Neural cell (in vitro differentiated cells): ENCODE measurements around the gene MYCBPAP. TPM values are rescaled to one million over a fixed set of nuclear protein-coding genes. Genes with fewer than 3 reads are reported as not detected.

Experiments used
- H2AFZ ChIP-seq: fragments of 200-600, 300-800 bp; sonication (generic), shearing (Covaris generic); 2 replicates; pipeline ENCODE4 v1.6.0; 2014; ENCODE audit warnings: low read depth, mild to moderate bottlenecking, antibody characterized with exemption, low read length, moderate library complexity
- H3F3A ChIP-seq: fragments of 200-600 bp; shearing (Covaris generic); 2 replicates; pipeline ENCODE4 v1.6.1; 2016; ENCODE audit warnings: mild to moderate bottlenecking, moderate library complexity, mixed read lengths, antibody characterized with exemption, low read length; ENCODE audit not compliant: insufficient read depth, poor library complexity, severe bottlenecking
- H3K27ac ChIP-seq: fragments of 200-600, 300-800 bp; sonication (generic), shearing (Covaris generic); 2 replicates; pipeline ENCODE4 v1.5.1; 2014; ENCODE audit warnings: mild to moderate bottlenecking, low read length, moderate library complexity
- H3K27me3 ChIP-seq: fragments of 300-800, 200-600 bp; sonication (generic), shearing (Covaris generic); 2 replicates; pipeline ENCODE4 v1.6.0; 2014; ENCODE audit warnings: mild to moderate bottlenecking, low read depth, low read length, moderate library complexity; ENCODE audit not compliant: insufficient read depth
- H3K36me3 ChIP-seq: fragments of 300-800, 200-600 bp; sonication (generic), shearing (Covaris generic); 2 replicates; pipeline ENCODE4 v1.5.1; 2014; ENCODE audit warnings: mild to moderate bottlenecking, antibody characterized with exemption, low read length, moderate library complexity; ENCODE audit not compliant: insufficient read depth
- H3K4me2 ChIP-seq: fragments of 300-800, 200-600 bp; sonication (generic), shearing (Covaris generic); 2 replicates; pipeline ENCODE4 v1.6.0; 2014; ENCODE audit warnings: mild to moderate bottlenecking, low read length
- H3K4me3 ChIP-seq: fragments of 300-800, 200-600 bp; sonication (generic), shearing (Covaris generic); 2 replicates; pipeline ENCODE4 v1.5.1; 2014; ENCODE audit warnings: mild to moderate bottlenecking, low read length, moderate library complexity
- H3K79me2 ChIP-seq: fragments of 200-600 bp; shearing (Covaris generic); replicated peaks from 2 replicates; pipeline ENCODE4 v1.6.0; 2014; ENCODE audit warnings: mild to moderate bottlenecking, low read length, moderate library complexity; ENCODE audit not compliant: insufficient read depth
- H3K9ac ChIP-seq: fragments of 300-800, 200-600 bp; sonication (generic), shearing (Covaris generic); 2 replicates; pipeline ENCODE4 v1.6.1; 2016; ENCODE audit warnings: mild to moderate bottlenecking, low read length, mixed read lengths
- H3K9me2 ChIP-seq: fragments of 200-600 bp; shearing (Covaris generic); 2 replicates; pipeline ENCODE4 v1.6.1; 2016; ENCODE audit warnings: mild to moderate bottlenecking, low read length, mixed read lengths; ENCODE audit not compliant: insufficient read depth
- H3K9me3 ChIP-seq: fragments of 200-600, 300-800 bp; sonication (generic), shearing (Covaris generic); 2 replicates; pipeline ENCODE4 v1.6.1; 2016; ENCODE audit warnings: mild to moderate bottlenecking, mixed run types, low read length, moderate library complexity, mixed read lengths
- H4K20me1 ChIP-seq: fragments of 200-600 bp; shearing (Covaris generic); 2 replicates; pipeline ENCODE4 v1.6.1; 2016; ENCODE audit warnings: mild to moderate bottlenecking, mixed run types; ENCODE audit not compliant: insufficient read depth
- EP300 ChIP-seq: fragments of 450-650 bp; conservative IDR thresholded peaks from 2 replicates; pipeline ENCODE4 v1.6.1; 2014; ENCODE audit warnings: antibody characterized with exemption, mild to moderate bottlenecking, moderate library complexity; ENCODE audit not compliant: poor library complexity, severe bottlenecking
- EZH2 ChIP-seq: fragments of 200-600, 300-800 bp; shearing (Covaris generic), sonication (generic); IDR thresholded peaks from 2 replicates; pipeline ENCODE4 v1.6.1; 2014; ENCODE audit warnings: antibody characterized with exemption, low read length, borderline replicate concordance, mild to moderate bottlenecking; ENCODE audit not compliant: insufficient read depth, poor library complexity, severe bottlenecking
- MXI1 ChIP-seq: fragments of 450-650 bp; conservative IDR thresholded peaks from 2 replicates; pipeline ENCODE4 v1.6.1; 2014; ENCODE audit warnings: antibody characterized with exemption, mild to moderate bottlenecking; ENCODE audit not compliant: poor library complexity, severe bottlenecking
- POLR2AphosphoS5 ChIP-seq: IDR thresholded peaks from 2 replicates; pipeline ENCODE4 v1.6.1; 2012
- RAD21 ChIP-seq: fragments of 450-650 bp; conservative IDR thresholded peaks from 2 replicates; pipeline ENCODE4 v1.6.1; 2014; ENCODE audit warnings: antibody characterized with exemption, mild to moderate bottlenecking, moderate library complexity
- SMC3 ChIP-seq: fragments of 450-650 bp; conservative IDR thresholded peaks from 2 replicates; pipeline ENCODE4 v1.6.1; 2014; ENCODE audit warnings: antibody characterized with exemption, mild to moderate bottlenecking, moderate library complexity; ENCODE audit not compliant: poor library complexity
- TAF1 ChIP-seq: IDR thresholded peaks from 2 replicates; pipeline ENCODE4 v1.6.1; 2012; ENCODE audit warnings: low read depth
- polyA plus RNA-seq: library from polyadenylated mRNA; depleted of rRNA; stranded (reverse); fragments of >200 nt; gene quantifications from 2 replicates; pipeline ENCODE4 v1.2.3, GENCODE V29; 2014
- TF ChIP-seq, protein P1 (sequence below): IDR thresholded peaks from 2 replicates; pipeline ENCODE4 v1.6.1; 2012; ENCODE audit warnings: borderline replicate concordance
- TF ChIP-seq, protein P2 (sequence below): fragments of 450-650 bp; IDR thresholded peaks from 2 replicates; pipeline ENCODE4 v1.5.1; 2014; ENCODE audit warnings: antibody characterized with exemption, mild to moderate bottlenecking, moderate library complexity; ENCODE audit not compliant: poor library complexity, severe bottlenecking

Gene MYCBPAP
- polyA plus RNA-seq, 1 donor from 2014 or later: 0.35 TPM

DNA sequence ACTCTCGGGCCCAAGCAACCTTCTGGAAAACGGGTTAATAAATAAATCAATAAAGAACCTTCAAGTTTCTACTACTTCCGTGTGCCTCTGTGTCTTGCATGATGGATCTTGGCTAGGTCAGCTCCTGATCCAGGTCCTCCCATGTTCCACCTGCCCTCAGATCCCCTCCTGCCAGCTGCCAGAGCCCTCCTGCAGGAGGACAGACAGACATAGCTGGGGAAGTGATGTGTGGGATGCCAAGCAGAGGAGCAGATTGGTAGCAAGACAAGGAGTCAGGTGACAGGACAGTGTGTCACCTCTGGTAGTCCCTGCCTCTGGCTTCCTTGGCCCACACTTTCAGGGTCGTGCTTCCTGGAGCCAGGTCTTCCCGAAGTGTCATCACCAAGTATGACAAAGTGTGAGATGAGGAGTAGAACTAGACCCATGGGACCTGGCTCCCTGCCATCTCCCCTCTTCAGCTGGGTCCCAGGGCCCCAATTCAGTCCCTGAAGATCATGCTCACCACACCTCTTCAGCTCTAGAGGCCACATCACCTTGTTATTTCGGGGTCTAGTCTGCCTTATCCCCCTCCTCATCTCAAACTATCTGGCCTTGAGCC, 23.3 kb downstream of the MYCBPAP start:
- H3K27ac ChIP-seq: no peak overlapping the region
- H3K9me3 ChIP-seq: no peaks in the 10 kb centered on the region
- no peaks in the 10 kb centered on the region for H3K9me2 ChIP-seq
- H3K27me3 ChIP-seq: peaks cover 24% of the 10 kb centered on the region
- TF ChIP-seq TAF1: no peak
- TF ChIP-seq EP300: no peak
- TF ChIP-seq, protein P1, sequence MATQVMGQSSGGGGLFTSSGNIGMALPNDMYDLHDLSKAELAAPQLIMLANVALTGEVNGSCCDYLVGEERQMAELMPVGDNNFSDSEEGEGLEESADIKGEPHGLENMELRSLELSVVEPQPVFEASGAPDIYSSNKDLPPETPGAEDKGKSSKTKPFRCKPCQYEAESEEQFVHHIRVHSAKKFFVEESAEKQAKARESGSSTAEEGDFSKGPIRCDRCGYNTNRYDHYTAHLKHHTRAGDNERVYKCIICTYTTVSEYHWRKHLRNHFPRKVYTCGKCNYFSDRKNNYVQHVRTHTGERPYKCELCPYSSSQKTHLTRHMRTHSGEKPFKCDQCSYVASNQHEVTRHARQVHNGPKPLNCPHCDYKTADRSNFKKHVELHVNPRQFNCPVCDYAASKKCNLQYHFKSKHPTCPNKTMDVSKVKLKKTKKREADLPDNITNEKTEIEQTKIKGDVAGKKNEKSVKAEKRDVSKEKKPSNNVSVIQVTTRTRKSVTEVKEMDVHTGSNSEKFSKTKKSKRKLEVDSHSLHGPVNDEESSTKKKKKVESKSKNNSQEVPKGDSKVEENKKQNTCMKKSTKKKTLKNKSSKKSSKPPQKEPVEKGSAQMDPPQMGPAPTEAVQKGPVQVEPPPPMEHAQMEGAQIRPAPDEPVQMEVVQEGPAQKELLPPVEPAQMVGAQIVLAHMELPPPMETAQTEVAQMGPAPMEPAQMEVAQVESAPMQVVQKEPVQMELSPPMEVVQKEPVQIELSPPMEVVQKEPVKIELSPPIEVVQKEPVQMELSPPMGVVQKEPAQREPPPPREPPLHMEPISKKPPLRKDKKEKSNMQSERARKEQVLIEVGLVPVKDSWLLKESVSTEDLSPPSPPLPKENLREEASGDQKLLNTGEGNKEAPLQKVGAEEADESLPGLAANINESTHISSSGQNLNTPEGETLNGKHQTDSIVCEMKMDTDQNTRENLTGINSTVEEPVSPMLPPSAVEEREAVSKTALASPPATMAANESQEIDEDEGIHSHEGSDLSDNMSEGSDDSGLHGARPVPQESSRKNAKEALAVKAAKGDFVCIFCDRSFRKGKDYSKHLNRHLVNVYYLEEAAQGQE: no peak
- TF ChIP-seq, protein P2, sequence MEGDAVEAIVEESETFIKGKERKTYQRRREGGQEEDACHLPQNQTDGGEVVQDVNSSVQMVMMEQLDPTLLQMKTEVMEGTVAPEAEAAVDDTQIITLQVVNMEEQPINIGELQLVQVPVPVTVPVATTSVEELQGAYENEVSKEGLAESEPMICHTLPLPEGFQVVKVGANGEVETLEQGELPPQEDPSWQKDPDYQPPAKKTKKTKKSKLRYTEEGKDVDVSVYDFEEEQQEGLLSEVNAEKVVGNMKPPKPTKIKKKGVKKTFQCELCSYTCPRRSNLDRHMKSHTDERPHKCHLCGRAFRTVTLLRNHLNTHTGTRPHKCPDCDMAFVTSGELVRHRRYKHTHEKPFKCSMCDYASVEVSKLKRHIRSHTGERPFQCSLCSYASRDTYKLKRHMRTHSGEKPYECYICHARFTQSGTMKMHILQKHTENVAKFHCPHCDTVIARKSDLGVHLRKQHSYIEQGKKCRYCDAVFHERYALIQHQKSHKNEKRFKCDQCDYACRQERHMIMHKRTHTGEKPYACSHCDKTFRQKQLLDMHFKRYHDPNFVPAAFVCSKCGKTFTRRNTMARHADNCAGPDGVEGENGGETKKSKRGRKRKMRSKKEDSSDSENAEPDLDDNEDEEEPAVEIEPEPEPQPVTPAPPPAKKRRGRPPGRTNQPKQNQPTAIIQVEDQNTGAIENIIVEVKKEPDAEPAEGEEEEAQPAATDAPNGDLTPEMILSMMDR: no peak
- TF ChIP-seq SMC3: no peak
- no peak for TF ChIP-seq RAD21
- no peak for TF ChIP-seq POLR2AphosphoS5
- TF ChIP-seq MXI1: no peak
- no peak for TF ChIP-seq EZH2
- no peak overlapping the region for H3K4me3 ChIP-seq
- H3K36me3 ChIP-seq: no peaks in the 10 kb centered on the region
- no peak overlapping the region for H2AFZ ChIP-seq
- no peak overlapping the region for H3K9ac ChIP-seq
- no peaks in the 10 kb centered on the region for H4K20me1 ChIP-seq
- H3K4me2 ChIP-seq: no peak overlapping the region
- H3K79me2 ChIP-seq: no peaks in the 10 kb centered on the region
- no peaks in the 10 kb centered on the region for H3F3A ChIP-seq

DNA sequence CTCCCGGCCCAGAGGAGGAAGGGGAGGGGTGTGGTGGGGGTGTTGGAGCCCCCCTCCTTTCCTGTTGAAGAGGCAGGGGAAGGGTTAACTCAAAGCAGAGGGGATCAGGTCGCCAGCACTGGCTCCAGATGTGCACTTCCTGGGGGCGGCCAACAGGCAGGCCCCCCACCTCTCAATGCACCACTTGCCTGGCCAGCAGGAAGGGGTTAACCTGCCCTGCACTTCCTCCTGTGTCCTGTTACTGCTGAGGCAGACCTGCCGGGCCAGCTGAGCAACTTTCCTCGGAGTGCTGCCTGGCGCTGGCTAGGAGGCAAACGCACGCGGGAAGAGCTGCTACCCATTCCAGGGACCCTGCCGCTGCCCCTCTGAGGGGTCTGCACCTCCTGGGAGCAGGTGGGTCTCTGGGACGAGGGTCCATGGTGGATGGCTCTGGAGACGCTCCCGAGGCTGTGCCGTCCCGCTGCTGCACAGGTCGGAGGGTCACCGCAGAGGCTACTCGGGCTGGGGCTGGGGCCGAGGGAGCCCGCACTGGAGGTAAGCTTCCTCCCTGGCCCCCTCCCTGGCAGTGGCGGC, 24.3 kb downstream of the MYCBPAP start, which contains the start of gene EPN3:
Gene EPN3 (plus strand): TSS at position 284 of the 573 bp plus-strand sequence. CDS start 3,822 bp downstream, outside the sequence.
- H2AFZ ChIP-seq: no peak within 1 kb of the TSS
- no peaks in the 10 kb centered on the region for H3F3A ChIP-seq
- H3K4me2 ChIP-seq: no peak within 1 kb of the TSS
- H3K36me3 ChIP-seq: no peaks in the 10 kb centered on the region
- TF ChIP-seq, protein P2: peak; percentile 18
- no peak for TF ChIP-seq MXI1
- peaks cover 24% of the 10 kb centered on the region for H3K27me3 ChIP-seq
- no peak within 1 kb of the TSS for H3K27ac ChIP-seq
- no peaks in the 10 kb centered on the region for H4K20me1 ChIP-seq
- H3K9ac ChIP-seq: no peak within 1 kb of the TSS
- peak within 1 kb of the TSS; percentile 42 for H3K4me3 ChIP-seq
- no peaks in the 10 kb centered on the region for H3K79me2 ChIP-seq
- no peaks in the 10 kb centered on the region for H3K9me3 ChIP-seq
- no peaks in the 10 kb centered on the region for H3K9me2 ChIP-seq
